PFSK-1 (cell line): Measurements from ENCODE around the gene ZSCAN22.

Source experiments
- FOXP2 ChIP-seq: optimal IDR thresholded peaks from 2 replicates; pipeline ENCODE3; 2011; ENCODE audit warnings: borderline replicate concordance, control low read depth, inconsistent platforms; ENCODE audit not compliant: insufficient read depth; ENCODE audit errors: extremely low read length, extremely low read depth
- POLR2AphosphoS5 ChIP-seq: IDR thresholded peaks from 2 replicates; pipeline ENCODE4 v1.6.1; 2012; ENCODE audit warnings: low read depth, mild to moderate bottlenecking, control low read depth, low read length, moderate library complexity
- REST ChIP-seq, 2 experiments: IDR thresholded peaks; 2 replicates each; pipeline versions ENCODE4 v1.6.1 to v1.8.0; 2011 to 2012; ENCODE audit warnings: low read depth in 2 of 2, low read length in 2 of 2, control low read depth in 1 of 2, inconsistent platforms in 1 of 2, mild to moderate bottlenecking in 1 of 2, moderate library complexity in 1 of 2; ENCODE audit not compliant: insufficient read depth in 1 of 2
- SIN3A ChIP-seq: IDR thresholded peaks from 2 replicates; pipeline ENCODE4 v1.6.1; 2012; ENCODE audit warnings: mild to moderate bottlenecking, low read length, moderate library complexity, borderline replicate concordance; ENCODE audit not compliant: insufficient read depth
- TAF1 ChIP-seq: IDR thresholded peaks from 2 replicates; pipeline ENCODE4 v1.6.1; 2012; ENCODE audit warnings: low read length, control low read depth, borderline replicate concordance; ENCODE audit not compliant: insufficient read depth

The ZSCAN22 gene

DNA sequence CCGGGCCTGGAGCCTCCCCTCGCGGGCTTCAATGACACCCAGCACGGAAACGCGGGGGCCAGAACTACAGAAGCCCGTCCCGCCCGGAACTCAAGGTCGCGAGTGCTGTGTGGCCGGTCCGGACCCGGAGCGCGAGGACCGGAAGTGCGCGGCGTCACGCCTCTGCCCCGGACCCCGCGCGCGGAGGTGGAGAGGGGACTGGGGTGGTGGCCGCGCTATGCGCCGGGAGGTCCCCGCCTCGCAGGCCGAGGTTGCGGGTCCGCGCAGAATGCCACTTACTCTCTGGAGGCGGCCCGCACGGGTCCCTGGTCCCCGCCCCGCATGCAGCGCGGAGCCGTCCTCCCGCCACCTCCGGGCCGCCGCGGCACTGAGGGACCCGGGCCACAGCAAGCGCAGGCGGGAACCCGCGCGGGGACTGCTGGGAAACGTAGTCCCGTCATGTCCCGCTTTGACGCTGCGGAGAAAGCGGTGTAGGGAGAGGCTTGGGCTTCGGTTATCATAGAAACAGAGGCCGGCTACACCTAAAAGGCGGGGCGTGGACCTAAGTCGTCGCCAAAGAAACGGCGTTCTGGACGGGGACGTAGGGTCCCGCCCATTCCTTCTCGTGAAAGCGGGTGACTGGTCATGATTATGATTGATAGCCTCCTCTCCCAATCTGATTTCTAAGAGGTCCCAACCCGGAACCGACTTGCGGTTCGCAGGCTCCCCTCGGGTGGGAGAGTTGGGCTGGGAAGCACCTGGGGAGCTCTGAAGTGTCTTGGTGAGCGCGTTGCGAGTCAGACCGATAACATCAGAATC is 54.1 kb downstream of the ZSCAN22 start, which contains the start of gene ZNF837:
TSS of gene ZNF837 (minus strand) at position 369 of the 798 bp plus-strand sequence. CDS start 11,698 bp downstream, outside the sequence.
- TF ChIP-seq REST (IDR thresholded peaks at IDR 0.05; ENCODE audit: insufficient read depth in 1 of 2, low read depth in 2 of 2, low read length in 2 of 2) = peak in 1 of 2 experiments; percentile 24; a peak in 1 of 4 replicates
- peak; percentile 93 for TF ChIP-seq POLR2AphosphoS5
- peak; percentile 65; the same call in 1 of the 2 replicates for TF ChIP-seq SIN3A
- TF ChIP-seq FOXP2 = peak; percentile 91
- peak; percentile 93 for TF ChIP-seq TAF1

GRCh38 chr19:58381460-58382212 is 54.8 kb downstream of the ZSCAN22 start:
- 0 out of 2 replicates have a peak, but pooled peaks have one; percentile 2 for TF ChIP-seq SIN3A
- TF ChIP-seq POLR2AphosphoS5 = no peak
- no peak for TF ChIP-seq FOXP2
- TF ChIP-seq REST (IDR thresholded peaks at IDR 0.05; ENCODE audit: insufficient read depth in 1 of 2, low read depth in 2 of 2, low read length in 2 of 2) = no peak
- TF ChIP-seq TAF1 = no peak

DNA sequence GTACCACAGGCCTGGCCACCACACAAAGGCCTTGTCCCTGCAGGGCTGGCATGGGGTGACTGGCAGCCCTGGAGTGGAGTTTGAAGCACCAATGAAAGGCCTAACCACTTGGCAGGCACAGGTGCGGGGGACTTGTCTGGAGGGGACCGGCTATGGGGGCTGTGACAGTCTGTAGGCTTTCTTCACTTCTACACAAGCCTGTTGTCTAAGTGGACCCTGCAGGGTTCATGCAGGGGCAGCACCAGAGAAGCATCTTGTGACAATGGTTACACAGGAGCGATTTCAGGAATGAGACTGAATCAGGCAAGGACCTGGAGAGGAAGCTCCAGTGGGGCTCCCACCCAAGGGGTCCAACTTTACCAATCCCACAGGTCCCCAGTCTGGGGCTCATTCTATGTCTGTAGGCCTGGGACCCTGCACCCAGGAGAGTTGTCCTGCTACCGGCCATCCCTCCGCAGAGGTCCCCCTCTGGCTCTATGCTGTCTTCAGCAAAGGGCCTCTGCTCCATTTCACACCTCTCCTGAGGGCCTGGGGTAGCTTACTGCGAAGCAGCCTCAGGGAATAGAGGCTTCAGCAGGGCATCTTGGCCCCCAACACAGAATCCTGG is 56.3 kb downstream of the ZSCAN22 start:
- TF ChIP-seq REST (IDR thresholded peaks at IDR 0.05; ENCODE audit: insufficient read depth in 1 of 2, low read depth in 2 of 2, low read length in 2 of 2) (no peak), TAF1 (no peak), SIN3A (no peak), FOXP2 (no peak), POLR2AphosphoS5 (no peak)

- no peak for TF ChIP-seq REST (IDR thresholded peaks at IDR 0.05; ENCODE audit: insufficient read depth in 1 of 2, low read depth in 2 of 2, low read length in 2 of 2)
- TF ChIP-seq SIN3A = no peak
- no peak for TF ChIP-seq POLR2AphosphoS5
- TF ChIP-seq TAF1 = no peak
Measured at GRCh38 chr19:58385313-58385890, 58.6 kb downstream of the ZSCAN22 start.
